AG04450 (cell line): Measurements from ENCODE around the gene WNT1. TPM values are rescaled to one million over a fixed set of nuclear protein-coding genes. Genes with fewer than 3 reads are reported as not detected.

Source experiments
- CTCF ChIA-PET: fragments of 300-600, 350-600 bp; formaldehyde crosslinking; extraction: SDS; loops from one replicate; lab custom pipeline; 2022; ENCODE audit warnings: antibody characterized with exemption, inconsistent platforms; lab: Charles Lee
- POLR2A ChIA-PET: fragments of 350-600 bp; formaldehyde crosslinking; extraction: SDS; loops from one replicate; lab custom pipeline; 2021; ENCODE audit warnings: antibody characterized with exemption, inconsistent platforms; lab: Yijun Ruan, JAX
- DNase-seq: peaks from one replicate; pipeline ENCODE4 v3.0.0-alpha.2; 2011; ENCODE audit warnings: low read depth, low spot score
- H3K27ac ChIP-seq: one replicate; pipeline ENCODE4 v1.5.1; 2012; ENCODE audit warnings: low read depth, low read length, control low read depth
- H3K27me3 ChIP-seq: one replicate; pipeline ENCODE4 v1.6.0; 2012; ENCODE audit warnings: low read length; ENCODE audit not compliant: control insufficient read depth, insufficient read depth
- H3K4me3 ChIP-seq: 2 replicates; pipeline ENCODE4 v1.5.1; 2011; ENCODE audit warnings: mild to moderate bottlenecking, low read depth, low read length, control low read depth
- H3K9me3 ChIP-seq: 2 replicates; pipeline ENCODE4 v1.5.1; 2012; ENCODE audit warnings: low read length; ENCODE audit not compliant: control insufficient read depth, insufficient read depth
- polyA plus RNA-seq: library from polyadenylated mRNA; depleted of rRNA; stranded (reverse); fragments of >200 nt; gene quantifications from 2 replicates; pipeline ENCODE4 v1.2.3, GENCODE V29; 2011
- TF ChIP-seq, protein P1 (sequence below): IDR thresholded peaks from 2 replicates; pipeline ENCODE4 v1.5.1; 2011; ENCODE audit warnings: low read depth, low read length, control low read depth, inconsistent platforms

The WNT1 gene
- polyA plus RNA-seq, 1 experiment = not detected

DNA sequence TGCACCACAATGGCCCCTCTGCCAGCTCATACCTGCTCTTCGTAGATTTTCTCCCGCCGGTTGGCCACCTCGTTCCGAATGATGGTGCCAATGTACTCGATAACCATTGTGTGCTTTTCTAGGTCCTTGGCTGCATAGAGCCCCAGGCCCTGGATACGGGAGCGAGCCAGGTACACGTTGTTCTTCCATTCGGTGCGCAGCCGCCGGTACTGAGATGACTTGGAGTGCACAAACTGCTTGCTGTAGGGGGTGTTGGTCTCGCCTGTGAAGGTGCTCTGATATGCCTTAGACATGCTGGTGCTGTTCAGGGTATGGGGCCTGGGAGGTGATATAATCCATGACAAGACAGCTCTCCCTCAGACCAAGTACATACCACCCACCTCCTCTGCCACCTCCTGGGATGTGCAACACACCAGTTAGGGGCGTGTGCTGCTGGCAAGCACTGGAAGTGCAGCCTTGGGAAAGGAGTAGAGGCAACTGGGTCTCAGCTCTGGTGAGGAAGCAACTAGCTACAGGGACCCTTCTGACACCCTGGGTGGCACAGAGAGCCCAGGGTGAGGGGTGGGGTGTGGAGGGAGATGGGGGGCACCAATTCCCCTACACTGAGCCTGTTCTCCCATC lies 44.5 kb downstream of the WNT1 start:
- Histone ChIP-seq H3K9me3 (no peaks in the 10 kb centered on the region; the same call in 1 of the 2 replicates), H3K4me3 (no peak overlapping the region), H3K27me3 (no peaks in the 10 kb centered on the region), H3K27ac (no peak overlapping the region)
- no peak for DNase-seq
- CTCF ChIA-PET = interaction anchor here (0.5 kb wide), 1 partner anchor 61 kb away, joined by 3 read pairs; no protein-coding TSS in a partner anchor
- TF ChIP-seq, protein P1, sequence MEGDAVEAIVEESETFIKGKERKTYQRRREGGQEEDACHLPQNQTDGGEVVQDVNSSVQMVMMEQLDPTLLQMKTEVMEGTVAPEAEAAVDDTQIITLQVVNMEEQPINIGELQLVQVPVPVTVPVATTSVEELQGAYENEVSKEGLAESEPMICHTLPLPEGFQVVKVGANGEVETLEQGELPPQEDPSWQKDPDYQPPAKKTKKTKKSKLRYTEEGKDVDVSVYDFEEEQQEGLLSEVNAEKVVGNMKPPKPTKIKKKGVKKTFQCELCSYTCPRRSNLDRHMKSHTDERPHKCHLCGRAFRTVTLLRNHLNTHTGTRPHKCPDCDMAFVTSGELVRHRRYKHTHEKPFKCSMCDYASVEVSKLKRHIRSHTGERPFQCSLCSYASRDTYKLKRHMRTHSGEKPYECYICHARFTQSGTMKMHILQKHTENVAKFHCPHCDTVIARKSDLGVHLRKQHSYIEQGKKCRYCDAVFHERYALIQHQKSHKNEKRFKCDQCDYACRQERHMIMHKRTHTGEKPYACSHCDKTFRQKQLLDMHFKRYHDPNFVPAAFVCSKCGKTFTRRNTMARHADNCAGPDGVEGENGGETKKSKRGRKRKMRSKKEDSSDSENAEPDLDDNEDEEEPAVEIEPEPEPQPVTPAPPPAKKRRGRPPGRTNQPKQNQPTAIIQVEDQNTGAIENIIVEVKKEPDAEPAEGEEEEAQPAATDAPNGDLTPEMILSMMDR = no peak
- POLR2A ChIA-PET = no interaction called here

DNA sequence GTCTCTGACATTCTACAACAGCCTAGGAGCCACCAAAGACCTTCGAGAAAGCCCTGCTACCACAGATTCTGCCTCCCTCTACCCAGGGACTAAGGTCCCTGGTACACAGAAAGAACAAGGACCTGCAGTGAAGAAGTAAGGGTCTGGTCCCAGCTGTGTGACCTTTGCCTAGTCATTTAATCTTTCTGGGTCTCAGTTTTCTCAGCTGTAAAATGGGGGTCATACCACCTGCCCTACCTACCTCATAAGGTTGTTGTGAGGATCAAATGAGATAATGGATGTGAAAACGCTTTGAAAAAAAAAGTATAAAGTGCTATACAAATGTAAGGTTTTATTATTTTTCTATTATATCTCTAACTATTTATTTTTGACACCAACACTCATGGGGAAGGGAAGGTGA lies 45.7 kb downstream of the WNT1 start:
- POLR2A ChIA-PET = no interaction called here
- DNase-seq = no peak
- Histone ChIP-seq H3K27me3 (no peaks in the 10 kb centered on the region), H3K27ac (no peak overlapping the region), H3K4me3 (no peak overlapping the region), H3K9me3 (no peaks in the 10 kb centered on the region)
- CTCF ChIA-PET = no interaction called here
- TF ChIP-seq, protein P1 = no peak

DNA sequence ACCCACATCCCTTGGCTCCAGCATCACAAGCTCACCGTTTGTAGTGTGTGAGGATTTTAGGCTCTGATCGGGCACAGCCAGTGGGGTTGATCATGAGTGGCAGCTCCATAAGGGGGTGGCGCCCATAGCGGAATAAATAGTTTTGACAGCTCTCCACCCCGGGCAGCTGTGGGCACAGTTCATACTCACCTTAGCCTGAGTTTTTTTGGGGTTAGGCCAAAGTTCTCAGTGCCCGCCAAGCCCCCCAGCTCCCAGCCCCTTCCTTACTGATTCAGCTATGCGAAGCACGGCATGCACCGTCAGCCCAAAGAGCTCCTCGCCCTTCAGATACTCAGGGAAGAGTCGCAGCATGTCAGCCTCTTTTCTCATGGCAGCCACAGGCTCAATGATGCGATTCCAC lies 46.4 kb downstream of the WNT1 start:
- CTCF ChIA-PET = no interaction called here

DNA sequence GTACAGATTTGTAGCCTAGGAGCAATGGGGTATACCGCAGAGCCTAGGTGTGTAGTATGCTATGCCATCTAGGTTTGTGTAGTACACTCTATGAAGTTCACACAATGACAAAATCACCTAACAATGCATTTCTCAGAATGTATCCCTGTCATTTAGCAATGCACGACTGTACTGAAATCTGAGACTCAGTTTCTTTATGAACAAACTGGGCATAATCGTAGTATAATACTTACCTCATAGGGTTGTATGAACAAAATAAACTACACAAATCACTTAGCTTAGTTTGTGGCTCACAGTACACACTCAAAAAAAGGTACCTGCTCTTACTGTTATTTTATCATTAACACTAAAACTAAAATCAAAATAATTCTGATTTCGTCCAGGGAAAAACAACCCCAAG lies 47.3 kb downstream of the WNT1 start:
- TF ChIP-seq, protein P1 = no peak
- ChIA-PET POLR2A (no interaction called here), CTCF (no interaction called here)
- no peaks in the 10 kb centered on the region for H3K9me3 ChIP-seq
- no peaks in the 10 kb centered on the region for H3K27me3 ChIP-seq
- no peak for DNase-seq
- no peak overlapping the region for H3K27ac ChIP-seq
- no peak overlapping the region for H3K4me3 ChIP-seq

More for the DNA sequence above, 46.4 kb downstream of the WNT1 start:
- no peak for DNase-seq
- no peak overlapping the region for H3K4me3 ChIP-seq
- POLR2A ChIA-PET = no interaction called here
- TF ChIP-seq, protein P1 = no peak
- H3K9me3 ChIP-seq = no peaks in the 10 kb centered on the region
- no peaks in the 10 kb centered on the region for H3K27me3 ChIP-seq
- no peak overlapping the region for H3K27ac ChIP-seq

DNA sequence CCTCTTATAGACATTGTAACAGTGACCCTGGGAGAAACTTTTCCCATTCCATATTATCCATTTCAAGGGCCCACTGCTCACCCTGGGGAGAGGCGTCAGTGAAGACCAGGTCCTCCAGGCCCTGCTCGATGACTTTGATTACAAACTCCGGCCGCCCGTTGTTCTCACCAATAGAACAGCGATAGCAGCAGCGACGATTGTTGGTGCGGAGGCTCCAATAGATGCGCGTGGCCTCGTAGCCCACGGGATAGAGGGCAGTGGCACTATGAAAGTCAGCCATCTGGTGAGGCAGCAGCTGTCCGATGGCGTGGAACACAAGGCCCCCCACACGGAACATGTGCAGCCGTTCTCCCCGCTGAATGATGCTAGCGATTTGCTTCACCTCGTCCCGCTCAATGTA lies 48.0 kb downstream of the WNT1 start:
- H3K4me3 ChIP-seq = no peak overlapping the region
- DNase-seq = no peak
- TF ChIP-seq, protein P1 = no peak
- CTCF ChIA-PET = no interaction called here
- POLR2A ChIA-PET = no interaction called here
- no peak overlapping the region for H3K27ac ChIP-seq
- H3K9me3 ChIP-seq = no peaks in the 10 kb centered on the region
- H3K27me3 ChIP-seq = no peaks in the 10 kb centered on the region
